Measurements from ENCODE around the gene BCAR1.
"Not testable (repeated sequence)": the region's sequence is repeated elsewhere in the genome, so short reads cannot be mapped to it uniquely, and the experiment has no call there.

The BCAR1 gene

DNA sequence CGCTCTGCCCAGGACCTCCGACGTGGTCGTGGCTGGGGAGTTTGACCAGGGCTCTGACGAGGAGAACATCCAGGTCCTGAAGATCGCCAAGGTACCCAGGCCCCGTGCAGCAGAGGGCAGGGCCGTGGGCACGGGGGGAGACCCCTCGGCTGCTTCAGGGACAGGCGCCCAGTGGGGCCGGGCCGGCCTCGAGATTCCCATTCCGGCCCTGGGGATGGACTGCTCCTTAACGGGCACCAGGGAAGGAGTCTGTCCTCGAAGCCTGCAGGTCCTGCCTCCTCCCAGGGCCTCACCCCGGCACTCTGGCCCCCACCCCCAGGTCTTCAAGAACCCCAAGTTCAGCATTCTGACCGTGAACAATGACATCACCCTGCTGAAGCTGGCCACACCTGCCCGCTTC is 28.3 kb downstream of the BCAR1 start:
- H3K9ac ChIP-seq (ENCODE audit: low read depth, low read length): not testable (repeated sequence)

GRCh38 chr16:75222271-75222783 is 29.1 kb downstream of the BCAR1 start:
- Histone ChIP-seq H3K4me1 (ENCODE audit: insufficient read depth, low read length) (no peaks in the 10 kb centered on the region), H3K9me3 (ENCODE audit: control insufficient read depth, insufficient read depth, low read length) (no peaks in the 10 kb centered on the region), H3K9ac (ENCODE audit: low read depth, low read length) (no peak overlapping the region), H3K36me3 (ENCODE audit: insufficient read depth, low read length) (no peaks in the 10 kb centered on the region)

More for the DNA sequence above, 28.3 kb downstream of the BCAR1 start:
- H3K36me3 ChIP-seq (ENCODE audit: insufficient read depth, low read length); H3K4me1 ChIP-seq (ENCODE audit: insufficient read depth, low read length); H3K9me3 ChIP-seq (ENCODE audit: control insufficient read depth, insufficient read depth, low read length): not testable (repeated sequence)

DNA sequence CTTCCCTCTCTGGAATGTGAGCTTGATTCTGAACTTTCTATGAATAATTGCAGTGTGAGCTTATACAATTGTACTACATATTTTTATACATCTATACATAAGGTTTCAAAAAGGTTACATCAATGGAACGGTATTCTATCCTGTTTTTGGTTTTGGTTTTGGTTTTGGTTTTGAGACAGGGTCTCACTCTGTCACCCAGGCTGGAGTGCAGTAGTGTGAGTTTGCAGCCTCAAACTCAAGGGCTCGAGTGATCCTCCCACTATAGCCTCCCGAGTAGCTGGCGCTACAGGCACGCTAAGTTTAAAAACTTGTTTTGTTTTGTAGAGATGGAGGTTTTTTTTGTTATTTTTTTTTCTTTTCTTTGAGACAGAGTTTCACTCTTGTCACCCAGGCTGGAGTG is 31.6 kb downstream of the BCAR1 start:
- Histone ChIP-seq H3K36me3 (ENCODE audit: insufficient read depth, low read length) (no peaks in the 10 kb centered on the region), H3K9ac (ENCODE audit: low read depth, low read length) (no peak overlapping the region), H3K9me3 (ENCODE audit: control insufficient read depth, insufficient read depth, low read length) (no peaks in the 10 kb centered on the region), H3K4me1 (ENCODE audit: insufficient read depth, low read length) (no peaks in the 10 kb centered on the region)

GRCh38 chr16:75219088-75219487 is 32.3 kb downstream of the BCAR1 start:
- Histone ChIP-seq H3K9ac (ENCODE audit: low read depth, low read length) (no peak overlapping the region), H3K36me3 (ENCODE audit: insufficient read depth, low read length) (no peaks in the 10 kb centered on the region), H3K9me3 (ENCODE audit: control insufficient read depth, insufficient read depth, low read length) (no peaks in the 10 kb centered on the region), H3K4me1 (ENCODE audit: insufficient read depth, low read length) (no peaks in the 10 kb centered on the region)

DNA sequence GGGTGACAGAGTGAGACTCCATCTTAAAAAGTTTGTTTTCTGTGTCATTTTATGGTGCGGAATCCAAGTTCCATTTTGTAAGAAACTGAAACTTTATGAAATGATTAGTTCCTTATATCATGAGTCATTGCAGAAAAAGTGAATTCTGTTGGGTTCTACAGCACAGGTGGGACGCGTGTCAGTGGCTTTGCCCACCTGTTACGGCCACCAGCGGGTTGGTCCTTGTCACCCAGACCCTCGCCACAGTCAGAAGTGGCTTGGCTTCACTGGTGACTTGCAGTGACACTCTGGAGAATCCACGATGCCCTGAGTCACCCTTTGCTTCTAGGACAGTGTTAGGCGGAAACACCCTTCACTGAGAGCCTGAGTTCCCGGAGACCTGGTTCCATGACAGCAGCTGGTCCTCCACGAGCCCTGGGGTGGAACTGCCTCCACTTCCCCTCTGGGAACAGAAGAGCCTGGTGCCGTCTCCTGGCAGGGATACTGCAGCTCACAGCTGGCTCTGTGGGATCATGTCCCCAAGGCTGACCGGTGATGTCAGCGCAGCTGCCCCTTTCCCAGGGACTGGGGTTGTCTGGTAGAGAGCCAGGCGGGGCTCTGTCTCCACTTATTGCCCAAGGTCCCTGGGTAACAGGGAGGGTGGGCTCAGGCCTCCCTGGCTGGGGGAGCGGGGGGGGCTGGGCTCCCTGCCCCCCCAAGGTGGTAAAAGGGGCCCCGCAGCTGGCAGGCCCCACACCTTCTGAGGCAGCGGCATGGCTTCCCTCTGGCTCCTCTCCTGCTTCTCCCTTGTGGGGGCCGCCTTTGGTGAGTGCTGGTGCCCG is 33.0 kb downstream of the BCAR1 start, which contains the start of gene CTRB1:
CTRB1 (plus strand) TSS at position 733 of the 821 bp plus-strand sequence; CDS start at position 753, 20 bp downstream.
- Histone ChIP-seq H3K36me3 (ENCODE audit: insufficient read depth, low read length) (no peaks in the 10 kb centered on the region), H3K9me3 (ENCODE audit: control insufficient read depth, insufficient read depth, low read length) (no peaks in the 10 kb centered on the region), H3K9ac (ENCODE audit: low read depth, low read length) (no peak within 1 kb of the TSS), H3K4me1 (ENCODE audit: insufficient read depth, low read length) (no peaks in the 10 kb centered on the region)

- H3K36me3 ChIP-seq (ENCODE audit: insufficient read depth, low read length): no peaks in the 10 kb centered on the region
- H3K4me1 ChIP-seq (ENCODE audit: insufficient read depth, low read length): no peaks in the 10 kb centered on the region
- no peak overlapping the region for H3K9ac ChIP-seq (ENCODE audit: low read depth, low read length)
- no peaks in the 10 kb centered on the region for H3K9me3 ChIP-seq (ENCODE audit: control insufficient read depth, insufficient read depth, low read length)
These were observed 34.0 kb downstream of the BCAR1 start for GRCh38 chr16:75217389-75217851.

DNA sequence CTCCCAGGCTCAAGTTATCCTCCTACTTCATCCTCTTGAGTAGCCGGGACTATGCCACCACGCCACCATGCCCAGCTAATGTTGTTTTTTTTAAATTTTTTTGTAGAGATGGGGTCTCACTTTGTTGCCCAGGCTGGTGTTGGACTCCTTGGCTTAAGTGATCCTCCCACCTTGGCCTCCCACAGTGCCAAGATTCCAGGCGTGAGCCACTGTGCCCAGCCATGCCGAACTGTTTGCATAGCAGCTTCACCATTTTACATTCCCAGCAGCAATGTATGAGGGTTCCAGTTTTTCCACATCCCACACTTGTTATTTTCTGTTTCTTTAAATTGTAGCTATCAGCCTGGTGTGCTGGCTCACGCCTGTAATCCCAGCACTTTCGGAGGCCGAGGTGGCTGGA is 34.8 kb downstream of the BCAR1 start:
- Histone ChIP-seq H3K36me3 (ENCODE audit: insufficient read depth, low read length) (no peaks in the 10 kb centered on the region), H3K4me1 (ENCODE audit: insufficient read depth, low read length) (no peaks in the 10 kb centered on the region), H3K9ac (ENCODE audit: low read depth, low read length) (no peak overlapping the region), H3K9me3 (ENCODE audit: control insufficient read depth, insufficient read depth, low read length) (no peaks in the 10 kb centered on the region)

GRCh38 chr16:75216127-75216526 is 35.3 kb downstream of the BCAR1 start:
- Histone ChIP-seq H3K9me3 (ENCODE audit: control insufficient read depth, insufficient read depth, low read length) (no peaks in the 10 kb centered on the region), H3K9ac (ENCODE audit: low read depth, low read length) (no peak overlapping the region), H3K4me1 (ENCODE audit: insufficient read depth, low read length) (no peaks in the 10 kb centered on the region), H3K36me3 (ENCODE audit: insufficient read depth, low read length) (no peaks in the 10 kb centered on the region)

- H3K4me1 ChIP-seq (ENCODE audit: insufficient read depth, low read length); H3K9me3 ChIP-seq (ENCODE audit: control insufficient read depth, insufficient read depth, low read length); H3K9ac ChIP-seq (ENCODE audit: low read depth, low read length); H3K36me3 ChIP-seq (ENCODE audit: insufficient read depth, low read length): not testable (repeated sequence)
These were observed 40.1 kb downstream of the BCAR1 start for GRCh38 chr16:75211286-75211685.

- H3K9ac ChIP-seq (ENCODE audit: low read depth, low read length): no peak overlapping the region
- H3K4me1 ChIP-seq (ENCODE audit: insufficient read depth, low read length): no peaks in the 10 kb centered on the region; the same call in 1 of the 2 replicates
- H3K9me3 ChIP-seq (ENCODE audit: control insufficient read depth, insufficient read depth, low read length): no peaks in the 10 kb centered on the region; the same call in 1 of the 2 replicates
- no peaks in the 10 kb centered on the region for H3K36me3 ChIP-seq (ENCODE audit: insufficient read depth, low read length)
These were observed 41.5 kb downstream of the BCAR1 start for GRCh38 chr16:75209944-75210343.

GRCh38 chr16:75209514-75209913 is 41.9 kb downstream of the BCAR1 start:
- H3K9me3 ChIP-seq (ENCODE audit: control insufficient read depth, insufficient read depth, low read length); H3K9ac ChIP-seq (ENCODE audit: low read depth, low read length); H3K36me3 ChIP-seq (ENCODE audit: insufficient read depth, low read length); H3K4me1 ChIP-seq (ENCODE audit: insufficient read depth, low read length): not testable (repeated sequence)

- H3K4me1 ChIP-seq (ENCODE audit: insufficient read depth, low read length): no peaks in the 10 kb centered on the region; the same call in 1 of the 2 replicates
- no peak overlapping the region for H3K9ac ChIP-seq (ENCODE audit: low read depth, low read length)
- no peaks in the 10 kb centered on the region for H3K36me3 ChIP-seq (ENCODE audit: insufficient read depth, low read length)
- no peaks in the 10 kb centered on the region; the same call in 1 of the 2 replicates for H3K9me3 ChIP-seq (ENCODE audit: control insufficient read depth, insufficient read depth, low read length)
These were observed 42.4 kb downstream of the BCAR1 start for GRCh38 chr16:75208861-75209505.

GRCh38 chr16:75208242-75208825 is 43.1 kb downstream of the BCAR1 start:
- H3K36me3 ChIP-seq (ENCODE audit: insufficient read depth, low read length): no peaks in the 10 kb centered on the region
- H3K4me1 ChIP-seq (ENCODE audit: insufficient read depth, low read length): peaks cover 3% of the 10 kb centered on the region; the same call in 1 of the 2 replicates
- no peaks in the 10 kb centered on the region; the same call in 1 of the 2 replicates for H3K9me3 ChIP-seq (ENCODE audit: control insufficient read depth, insufficient read depth, low read length)
- H3K9ac ChIP-seq (ENCODE audit: low read depth, low read length): no peak overlapping the region

DNA sequence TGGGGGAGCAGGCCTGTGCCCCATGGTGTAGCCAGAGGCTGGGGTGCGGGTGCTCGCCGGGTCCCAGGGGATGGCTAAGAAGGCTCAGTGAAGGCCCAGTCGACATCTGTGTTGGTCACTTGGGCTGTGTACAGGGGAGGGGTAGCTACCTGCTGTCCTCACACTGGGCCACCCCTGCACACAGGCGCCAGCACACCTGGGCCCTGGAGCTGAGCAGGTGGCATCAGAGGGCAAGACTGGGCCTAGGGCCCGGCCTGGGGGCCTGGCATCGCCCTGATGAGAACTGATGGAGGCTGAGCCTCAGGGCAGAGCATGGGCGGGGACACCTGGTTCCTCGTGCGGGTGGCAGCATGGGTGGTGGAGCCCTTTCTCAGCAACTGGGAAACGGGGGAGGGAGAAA is 43.6 kb downstream of the BCAR1 start:
- Histone ChIP-seq H3K4me1 (ENCODE audit: insufficient read depth, low read length) (peaks cover 3% of the 10 kb centered on the region; the same call in 1 of the 2 replicates), H3K9ac (ENCODE audit: low read depth, low read length) (no peak overlapping the region), H3K9me3 (ENCODE audit: control insufficient read depth, insufficient read depth, low read length) (no peaks in the 10 kb centered on the region; the same call in 1 of the 2 replicates), H3K36me3 (ENCODE audit: insufficient read depth, low read length) (no peaks in the 10 kb centered on the region)

All from ES-I3 (cell line).